Measurements from ENCODE around the gene PPP2R5E.

DNA sequence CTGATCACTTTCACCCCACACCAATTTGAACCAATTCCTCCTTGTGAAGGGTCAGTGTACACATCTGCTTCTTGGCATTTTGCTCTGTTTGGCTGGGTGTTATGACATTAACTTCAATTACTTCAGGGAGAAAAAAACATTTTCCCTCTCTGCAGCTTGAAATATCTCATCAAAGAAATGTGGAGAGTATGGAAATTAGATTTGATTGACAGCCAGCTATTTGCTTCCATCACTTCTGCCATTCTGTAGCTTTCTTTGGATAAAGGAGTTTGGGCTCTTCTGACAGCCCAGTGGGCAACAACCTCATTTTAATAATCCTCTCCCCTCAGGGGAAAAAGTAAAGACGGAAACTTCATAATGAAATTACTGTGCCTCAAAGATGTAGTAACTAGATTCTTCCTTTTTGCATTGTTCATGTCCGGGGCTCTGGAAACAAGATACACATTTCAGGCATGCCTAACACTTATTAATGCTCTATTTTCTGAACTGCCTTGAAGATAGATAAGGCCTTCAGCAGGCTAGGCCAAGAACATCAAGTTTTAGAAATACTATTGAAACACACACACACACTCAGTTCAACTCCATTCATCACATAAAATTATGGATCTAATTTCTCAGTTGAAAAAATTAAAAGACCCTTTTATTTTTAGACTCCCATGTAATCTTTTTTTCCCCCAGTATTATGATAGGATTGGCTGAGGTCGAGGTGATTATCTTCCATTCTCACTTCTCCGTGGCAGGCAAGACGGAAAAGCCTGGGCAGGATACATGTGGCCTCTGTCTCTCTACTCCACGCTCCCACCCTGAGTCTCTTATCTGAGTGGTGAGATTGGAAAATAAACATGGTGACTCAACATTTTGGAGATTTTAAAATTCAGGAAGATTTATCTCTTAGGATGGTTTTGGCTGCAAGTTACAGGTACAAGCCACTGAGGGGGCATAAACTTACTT lies 214.1 kb downstream of the PPP2R5E start:
- no peak for TF ChIP-seq YY1 (IDR thresholded peaks at IDR 0.05; ENCODE audit: insufficient read depth, insufficient read length)
- no peak for TF ChIP-seq SUZ12 (IDR thresholded peaks at IDR 0.05; ENCODE audit: extremely low read depth, insufficient read depth, insufficient read length)
- no peak for TF ChIP-seq ZNF274 (IDR thresholded peaks at IDR 0.05; ENCODE audit: low read depth, low read length)
